ENCODE data around the gene CLEC1A.

CLEC1A gene

GRCh38 chr12:10073261-10073660 lies 25.5 kb downstream of the CLEC1A start:
- no peak for DNase-seq (ENCODE audit: low read depth)
- no peak for TF ChIP-seq CTCF (conservative IDR thresholded peaks at IDR 0.05; ENCODE audit: low read length)
- no peak overlapping the region for H3K4me3 ChIP-seq (ENCODE audit: low read length)

- no peak for DNase-seq (ENCODE audit: low read depth)
- TF ChIP-seq CTCF (conservative IDR thresholded peaks at IDR 0.05; ENCODE audit: low read length) = no peak
- no peak overlapping the region for H3K4me3 ChIP-seq (ENCODE audit: low read length)
Measured at GRCh38 chr12:10072131-10072530, 26.7 kb downstream of the CLEC1A start.

DNA sequence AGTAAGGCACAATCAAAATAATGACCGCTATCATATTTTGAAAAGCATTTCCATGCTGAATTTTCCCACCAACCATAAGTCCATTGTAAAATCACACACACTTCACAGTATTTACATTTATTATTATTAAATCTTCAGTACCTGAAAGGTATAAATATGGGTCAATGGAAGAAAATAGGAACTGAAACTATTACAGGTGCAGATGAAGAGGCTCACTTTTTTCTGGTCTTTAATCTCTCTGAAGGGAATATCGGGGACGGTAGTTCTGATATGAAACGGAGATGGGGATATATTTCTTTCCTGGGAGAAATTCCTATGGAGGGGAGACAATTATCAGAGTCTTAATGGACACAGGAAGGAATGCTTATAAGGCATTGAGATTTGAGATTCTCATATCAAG lies 28.4 kb downstream of the CLEC1A start:
- DNase-seq (ENCODE audit: low read depth) = no peak
- no peak for TF ChIP-seq CTCF (conservative IDR thresholded peaks at IDR 0.05; ENCODE audit: low read length)

GRCh38 chr12:10069976-10070375 lies 28.8 kb downstream of the CLEC1A start:
- no peak for TF ChIP-seq CTCF (conservative IDR thresholded peaks at IDR 0.05; ENCODE audit: low read length)
- H3K4me3 ChIP-seq (ENCODE audit: low read length) = no peak overlapping the region
- DNase-seq (ENCODE audit: low read depth) = no peak

More for the DNA sequence above, 28.4 kb downstream of the CLEC1A start:
- H3K4me3 ChIP-seq (ENCODE audit: low read length) = no peak overlapping the region

DNA sequence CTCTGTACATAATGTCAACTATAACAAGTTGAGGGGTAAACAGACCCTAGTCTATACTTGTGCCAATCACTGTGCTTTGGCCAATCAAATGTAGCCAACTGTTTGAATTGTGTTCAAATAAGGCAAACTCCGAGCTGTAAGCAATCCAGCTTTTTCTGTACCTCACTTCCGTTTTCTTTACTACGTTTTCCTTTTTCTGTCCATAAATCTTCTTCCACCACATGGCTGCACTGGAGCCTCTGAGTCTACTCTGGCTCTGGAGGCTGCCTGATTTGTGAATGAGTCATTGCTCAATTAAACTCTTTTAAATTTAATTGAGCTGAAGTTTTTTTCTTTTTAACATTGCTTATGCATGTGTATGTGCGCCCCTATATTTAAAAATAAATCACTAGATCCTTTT lies 29.7 kb downstream of the CLEC1A start:
- peak; percentile 64 for DNase-seq (ENCODE audit: low read depth)
- TF ChIP-seq CTCF (conservative IDR thresholded peaks at IDR 0.05; ENCODE audit: low read length) = no peak

GRCh38 chr12:10068644-10069043 lies 30.1 kb downstream of the CLEC1A start:
- no peak overlapping the region for H3K4me3 ChIP-seq (ENCODE audit: low read length)
- no peak for DNase-seq (ENCODE audit: low read depth)
- no peak for TF ChIP-seq CTCF (conservative IDR thresholded peaks at IDR 0.05; ENCODE audit: low read length)

More for the DNA sequence above, 29.7 kb downstream of the CLEC1A start:
- H3K4me3 ChIP-seq (ENCODE audit: low read length) = no peak overlapping the region

GRCh38 chr12:10067942-10068341 lies 30.8 kb downstream of the CLEC1A start:
- TF ChIP-seq CTCF (conservative IDR thresholded peaks at IDR 0.05; ENCODE audit: low read length) = no peak
- no peak overlapping the region for H3K4me3 ChIP-seq (ENCODE audit: low read length)
- DNase-seq (ENCODE audit: low read depth) = no peak
